Stimulated activated CD8-positive, alpha-beta memory T cell treated with anti-CD3 and anti-CD28 coated beads, Interleukin-15, amount 100 ng/mL, for 48 hours (primary cell): Measurements from ENCODE around the gene ALDH8A1.

ENCODE experiments used
- DNase-seq, 2 donors: peaks; one replicate each; pipeline ENCODE4 v3.0.0-alpha.2; 2020; ENCODE audit warnings: low read depth in 2 of 2

ALDH8A1 gene

GRCh38 chr6:134870677-134871498 lies 79.0 kb downstream of the ALDH8A1 start:
- DNase-seq, result no peak

DNA sequence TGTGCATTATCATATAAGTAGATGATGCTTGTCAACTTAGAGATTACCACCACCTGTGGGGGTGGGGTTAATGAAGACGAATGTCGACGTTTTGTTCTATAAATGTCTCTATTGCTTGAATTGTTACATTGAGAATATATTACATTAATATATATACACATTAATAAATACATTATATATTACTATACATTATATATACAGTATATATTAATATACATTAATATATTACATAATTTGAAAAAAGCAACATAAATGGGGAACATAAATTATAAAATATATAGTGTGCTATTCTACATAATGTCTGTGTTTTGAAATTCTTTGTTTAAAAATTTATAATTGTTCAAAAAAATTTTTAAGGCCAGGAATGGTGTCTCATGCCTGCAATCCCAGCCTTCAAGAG lies 81.1 kb downstream of the ALDH8A1 start:
- no peak for DNase-seq
